Osteoblast (primary cell): ENCODE results near the gene PCDH12. TPM values are rescaled to one million over a fixed set of nuclear protein-coding genes. Genes with fewer than 3 reads are reported as not detected.
A peak's percentile ranks its signal among the peaks of the same experiment; 100 is the strongest.

Source experiments
- DNase-seq: peaks from one replicate; pipeline ENCODE4 v3.0.0; 2011; ENCODE audit warnings: low spot score, mixed read lengths; ENCODE audit not compliant: insufficient read length; ENCODE audit errors: missing footprints
- H2AFZ ChIP-seq: 2 replicates; pipeline ENCODE4 v1.6.0; 2011; ENCODE audit warnings: mild to moderate bottlenecking, low read length
- H3K27ac ChIP-seq: 2 replicates; pipeline ENCODE4 v1.5.1; 2011; ENCODE audit warnings: mild to moderate bottlenecking, low read depth, low read length, moderate library complexity
- H3K27me3 ChIP-seq: 2 replicates; pipeline ENCODE4 v1.6.0; 2012; ENCODE audit warnings: mild to moderate bottlenecking, control low read depth, inconsistent platforms, low read length, moderate library complexity; ENCODE audit not compliant: insufficient read depth
- H3K36me3 ChIP-seq: 2 replicates; pipeline ENCODE4 v1.5.1; 2011; ENCODE audit warnings: mild to moderate bottlenecking, low read length, control low read depth, moderate library complexity; ENCODE audit not compliant: insufficient read depth
- H3K4me1 ChIP-seq: 2 replicates; pipeline ENCODE4 v1.5.1; 2011; ENCODE audit warnings: mild to moderate bottlenecking, low read length, control low read depth, moderate library complexity; ENCODE audit not compliant: insufficient read depth
- H3K4me2 ChIP-seq: 2 replicates; pipeline ENCODE4 v1.6.0; 2011; ENCODE audit warnings: mild to moderate bottlenecking, low read length; ENCODE audit not compliant: insufficient read depth
- H3K4me3 ChIP-seq: fragments of 200-600 bp; sonication (generic); 3 replicates; pipeline ENCODE4 v1.5.1; 2012; ENCODE audit warnings: mild to moderate bottlenecking, low read length, inconsistent platforms; ENCODE audit not compliant: insufficient read depth
- H3K79me2 ChIP-seq: 2 replicates; pipeline ENCODE4 v1.6.0; 2012; ENCODE audit warnings: mild to moderate bottlenecking, low read length, control low read depth, inconsistent platforms; ENCODE audit not compliant: insufficient read depth
- H3K9me3 ChIP-seq: 2 replicates; pipeline ENCODE4 v1.5.1; 2011; ENCODE audit warnings: low read depth, low read length, control low read depth
- H4K20me1 ChIP-seq: 2 replicates; pipeline ENCODE4 v1.6.0; 2012; ENCODE audit warnings: mild to moderate bottlenecking, low read length, control low read depth; ENCODE audit not compliant: insufficient read depth
- total RNA-seq: library from RNA; depleted of rRNA; stranded (reverse); fragments of >200 nt; gene quantifications from 2 replicates; pipeline ENCODE4 v1.2.3, GENCODE V29; 2012
- TF ChIP-seq, protein P1 (sequence below): IDR thresholded peaks from 2 replicates; pipeline ENCODE4 v1.5.1; 2011; ENCODE audit warnings: mild to moderate bottlenecking, low read depth, low read length, moderate library complexity; ENCODE audit errors: extremely low read depth

PCDH12 gene
- total RNA-seq, 1 donor = not detected

DNA sequence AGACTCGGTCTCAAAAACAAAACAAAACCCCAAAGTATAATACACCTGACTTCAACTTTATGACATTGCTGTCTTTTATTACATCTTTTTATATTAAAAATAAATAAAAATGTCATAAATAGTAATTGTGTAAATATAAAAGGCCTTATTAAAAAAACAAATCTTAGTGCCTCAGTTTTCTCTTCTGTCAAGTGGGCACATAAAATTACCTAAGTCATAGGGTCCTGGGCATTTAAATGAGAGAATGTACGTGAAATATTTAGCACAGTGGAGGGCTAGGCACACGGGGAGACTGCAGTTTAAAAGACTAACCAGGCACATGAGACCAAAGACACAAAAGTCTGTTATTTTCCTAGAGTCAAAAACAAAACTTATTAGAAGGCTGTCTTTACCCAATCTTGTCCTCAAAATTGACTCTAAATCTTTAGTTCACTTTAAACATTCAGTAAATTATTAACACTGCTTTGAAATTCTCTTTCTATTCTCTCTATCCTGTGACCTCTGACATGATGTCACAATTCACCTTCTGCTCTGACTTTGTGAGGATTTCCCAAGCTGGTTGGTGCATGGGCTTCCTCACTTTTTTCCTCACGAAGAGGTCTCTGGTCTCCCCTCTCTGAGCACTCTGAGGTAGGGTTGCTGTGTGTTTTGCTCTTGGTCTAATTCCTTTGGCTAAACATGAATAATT is 8.4 kb upstream of the PCDH12 start:
- Histone ChIP-seq H3K4me1 (peaks cover 18% of the 10 kb centered on the region), H3K4me3 (no peak overlapping the region), H3K36me3 (no peaks in the 10 kb centered on the region), H3K79me2 (peaks cover 21% of the 10 kb centered on the region), H3K9me3 (no peaks in the 10 kb centered on the region), H2AFZ (no peak overlapping the region), H3K4me2 (no peak overlapping the region), H3K27ac (no peak overlapping the region), H4K20me1 (peaks cover 2% of the 10 kb centered on the region), H3K27me3 (no peaks in the 10 kb centered on the region)
- DNase-seq = no peak
- TF ChIP-seq, protein P1, sequence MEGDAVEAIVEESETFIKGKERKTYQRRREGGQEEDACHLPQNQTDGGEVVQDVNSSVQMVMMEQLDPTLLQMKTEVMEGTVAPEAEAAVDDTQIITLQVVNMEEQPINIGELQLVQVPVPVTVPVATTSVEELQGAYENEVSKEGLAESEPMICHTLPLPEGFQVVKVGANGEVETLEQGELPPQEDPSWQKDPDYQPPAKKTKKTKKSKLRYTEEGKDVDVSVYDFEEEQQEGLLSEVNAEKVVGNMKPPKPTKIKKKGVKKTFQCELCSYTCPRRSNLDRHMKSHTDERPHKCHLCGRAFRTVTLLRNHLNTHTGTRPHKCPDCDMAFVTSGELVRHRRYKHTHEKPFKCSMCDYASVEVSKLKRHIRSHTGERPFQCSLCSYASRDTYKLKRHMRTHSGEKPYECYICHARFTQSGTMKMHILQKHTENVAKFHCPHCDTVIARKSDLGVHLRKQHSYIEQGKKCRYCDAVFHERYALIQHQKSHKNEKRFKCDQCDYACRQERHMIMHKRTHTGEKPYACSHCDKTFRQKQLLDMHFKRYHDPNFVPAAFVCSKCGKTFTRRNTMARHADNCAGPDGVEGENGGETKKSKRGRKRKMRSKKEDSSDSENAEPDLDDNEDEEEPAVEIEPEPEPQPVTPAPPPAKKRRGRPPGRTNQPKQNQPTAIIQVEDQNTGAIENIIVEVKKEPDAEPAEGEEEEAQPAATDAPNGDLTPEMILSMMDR = no peak

DNA sequence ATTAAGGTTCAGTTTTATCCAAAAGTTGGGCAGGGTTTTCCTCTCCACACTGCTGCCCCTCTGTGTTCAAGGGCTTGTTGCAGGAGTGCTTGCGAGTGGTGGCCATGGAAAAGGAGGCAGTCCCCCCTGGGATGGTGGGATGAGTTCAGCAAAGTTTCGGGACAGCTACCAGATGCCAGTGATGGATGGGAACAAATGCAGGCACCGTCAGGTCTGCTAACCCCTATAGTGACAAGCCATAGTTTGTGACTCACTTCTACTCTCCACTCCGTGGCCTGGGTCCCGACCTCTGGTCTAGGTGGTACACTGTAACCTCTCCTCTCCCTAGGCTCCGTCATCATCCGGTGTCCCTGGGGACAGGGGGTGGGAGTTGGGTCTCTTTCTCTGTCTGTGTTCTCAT is 7.1 kb upstream of the PCDH12 start:
- DNase-seq = no peak
- H3K27me3 ChIP-seq = no peaks in the 10 kb centered on the region
- no peak overlapping the region for H3K4me2 ChIP-seq
- H4K20me1 ChIP-seq = no peaks in the 10 kb centered on the region
- no peaks in the 10 kb centered on the region for H3K36me3 ChIP-seq
- H3K79me2 ChIP-seq = peaks cover 10% of the 10 kb centered on the region
- H3K27ac ChIP-seq = no peak overlapping the region
- no peak overlapping the region for H3K4me3 ChIP-seq
- no peaks in the 10 kb centered on the region for H3K9me3 ChIP-seq
- no peak overlapping the region for H2AFZ ChIP-seq
- peaks cover 11% of the 10 kb centered on the region for H3K4me1 ChIP-seq
- TF ChIP-seq, protein P1 = no peak

DNA sequence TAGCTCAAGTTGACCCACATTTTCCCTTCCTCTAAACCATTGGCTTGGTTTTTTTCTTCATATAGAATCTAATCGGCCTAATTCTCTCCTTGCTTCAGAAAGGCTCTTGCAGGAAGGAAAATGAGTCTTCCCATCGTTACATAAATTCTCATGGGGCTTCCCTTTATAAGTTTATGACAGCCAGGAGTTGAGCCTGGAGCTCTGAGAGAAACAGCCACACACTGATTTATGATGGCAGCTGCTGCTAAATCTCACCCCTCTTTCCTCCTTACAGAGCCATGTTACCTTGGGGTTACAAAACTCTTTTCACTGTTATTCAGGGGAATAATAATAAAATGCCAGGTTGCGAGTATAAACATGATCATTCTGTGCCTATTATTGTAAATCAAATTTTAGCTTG is 5.7 kb upstream of the PCDH12 start:
- H3K4me2 ChIP-seq = no peak overlapping the region
- no peak overlapping the region for H2AFZ ChIP-seq
- TF ChIP-seq, protein P1 = no peak
- no peaks in the 10 kb centered on the region for H3K36me3 ChIP-seq
- H3K4me1 ChIP-seq = peaks cover 5% of the 10 kb centered on the region
- H3K79me2 ChIP-seq = no peaks in the 10 kb centered on the region
- H3K9me3 ChIP-seq = no peaks in the 10 kb centered on the region
- no peak for DNase-seq
- no peak overlapping the region for H3K4me3 ChIP-seq
- no peaks in the 10 kb centered on the region for H4K20me1 ChIP-seq
- H3K27me3 ChIP-seq = no peaks in the 10 kb centered on the region
- no peak overlapping the region for H3K27ac ChIP-seq

DNA sequence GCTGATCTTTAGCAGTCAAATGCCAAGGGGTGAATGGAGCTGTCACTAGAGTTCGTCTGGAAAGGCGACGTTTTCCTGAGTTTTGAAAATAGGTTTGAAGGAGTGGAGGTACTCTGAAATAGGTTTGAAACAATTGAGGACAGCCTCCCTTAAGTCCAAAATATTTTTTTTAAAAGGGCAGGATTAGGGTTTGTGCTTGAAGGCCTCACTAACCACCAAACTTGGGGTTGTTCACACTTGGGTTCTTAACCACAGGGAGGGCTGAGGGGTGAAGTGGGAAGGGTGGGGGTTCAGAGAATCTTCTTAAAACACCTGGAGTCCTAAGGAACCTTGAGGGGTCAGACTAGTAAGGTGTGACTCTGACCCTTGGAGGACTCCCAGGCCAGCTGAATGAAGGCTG is 3.5 kb upstream of the PCDH12 start:
- Histone ChIP-seq H4K20me1 (no peaks in the 10 kb centered on the region), H3K36me3 (no peaks in the 10 kb centered on the region), H3K4me3 (no peak overlapping the region), H2AFZ (peak overlapping the region; percentile 88), H3K4me1 (no peaks in the 10 kb centered on the region), H3K27ac (no peak overlapping the region), H3K4me2 (no peak overlapping the region), H3K27me3 (no peaks in the 10 kb centered on the region), H3K9me3 (no peaks in the 10 kb centered on the region), H3K79me2 (no peaks in the 10 kb centered on the region)
- no peak for DNase-seq
- TF ChIP-seq, protein P1 = no peak
